ENCODE measurements around the gene SIGLEC11. TPM values are rescaled to one million over a fixed set of nuclear protein-coding genes. Genes with fewer than 3 reads are reported as not detected.
"Not testable (repeated sequence)": the region's sequence is repeated elsewhere in the genome, so short reads cannot be mapped to it uniquely, and the experiment has no call there.

Gene SIGLEC11
- total RNA-seq, 2 donors from 2014 or later: 0.19 to 2.2 TPM

DNA sequence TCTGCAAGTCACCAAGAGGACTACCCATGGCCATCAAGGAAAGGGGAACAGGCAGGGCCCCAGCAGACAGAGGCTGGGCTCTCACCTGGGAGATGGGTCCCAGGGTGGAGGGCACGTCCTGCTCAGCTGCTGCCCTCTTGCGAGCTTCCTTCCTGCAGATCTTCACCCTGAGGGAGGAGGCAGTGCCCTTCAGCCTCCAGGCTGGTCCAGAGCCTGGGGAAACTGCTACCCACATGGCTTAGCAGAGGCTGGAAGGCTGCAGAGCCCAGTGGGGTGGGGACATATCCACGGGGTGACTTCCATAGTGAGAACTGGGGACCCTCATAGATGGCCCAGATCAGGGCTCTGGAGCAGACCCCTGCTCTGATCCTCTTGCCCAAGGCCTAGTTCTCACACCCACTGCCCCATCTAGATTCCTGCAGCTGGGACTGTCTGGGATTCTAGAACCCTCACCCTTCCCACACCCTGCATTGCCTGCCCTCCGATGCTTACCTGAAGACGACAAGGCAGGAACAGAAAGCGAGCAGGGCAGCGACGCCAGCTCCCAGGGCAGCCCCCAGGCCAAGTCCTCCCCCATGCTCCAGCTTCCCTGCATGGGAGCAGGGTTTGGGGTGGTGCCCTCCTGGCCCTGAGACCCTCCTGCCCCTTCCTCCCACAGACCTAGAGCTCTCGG, 9.0 kb downstream of the SIGLEC11 start:
- TF ChIP-seq, protein P1, sequence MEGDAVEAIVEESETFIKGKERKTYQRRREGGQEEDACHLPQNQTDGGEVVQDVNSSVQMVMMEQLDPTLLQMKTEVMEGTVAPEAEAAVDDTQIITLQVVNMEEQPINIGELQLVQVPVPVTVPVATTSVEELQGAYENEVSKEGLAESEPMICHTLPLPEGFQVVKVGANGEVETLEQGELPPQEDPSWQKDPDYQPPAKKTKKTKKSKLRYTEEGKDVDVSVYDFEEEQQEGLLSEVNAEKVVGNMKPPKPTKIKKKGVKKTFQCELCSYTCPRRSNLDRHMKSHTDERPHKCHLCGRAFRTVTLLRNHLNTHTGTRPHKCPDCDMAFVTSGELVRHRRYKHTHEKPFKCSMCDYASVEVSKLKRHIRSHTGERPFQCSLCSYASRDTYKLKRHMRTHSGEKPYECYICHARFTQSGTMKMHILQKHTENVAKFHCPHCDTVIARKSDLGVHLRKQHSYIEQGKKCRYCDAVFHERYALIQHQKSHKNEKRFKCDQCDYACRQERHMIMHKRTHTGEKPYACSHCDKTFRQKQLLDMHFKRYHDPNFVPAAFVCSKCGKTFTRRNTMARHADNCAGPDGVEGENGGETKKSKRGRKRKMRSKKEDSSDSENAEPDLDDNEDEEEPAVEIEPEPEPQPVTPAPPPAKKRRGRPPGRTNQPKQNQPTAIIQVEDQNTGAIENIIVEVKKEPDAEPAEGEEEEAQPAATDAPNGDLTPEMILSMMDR (IDR thresholded peaks at IDR 0.05): no peak
- no peak for DNase-seq (ENCODE audit: low spot score)
- H3K27me3 ChIP-seq: no peaks in the 10 kb centered on the region

GRCh38 chr19:49950956-49951526, 9.9 kb downstream of the SIGLEC11 start:
- no peak for DNase-seq (ENCODE audit: low spot score)
- Histone ChIP-seq H3K36me3 (no peaks in the 10 kb centered on the region), H3K9me3 (no peaks in the 10 kb centered on the region), H3K4me1 (peaks cover 0 to 25% of the 10 kb centered on the region in 2 donors), H3K27me3 (no peaks in the 10 kb centered on the region), H3K27ac (no peak overlapping the region), H3K4me3 (no peak overlapping the region)
- TF ChIP-seq, protein P1 (IDR thresholded peaks at IDR 0.05): no peak

More for the DNA sequence above, 9.0 kb downstream of the SIGLEC11 start:
- Histone ChIP-seq H3K4me3 (no peak overlapping the region), H3K9me3 (no peaks in the 10 kb centered on the region), H3K4me1 (peaks cover 0 to 27% of the 10 kb centered on the region in 2 donors), H3K36me3 (no peaks in the 10 kb centered on the region), H3K27ac (no peak overlapping the region)

DNA sequence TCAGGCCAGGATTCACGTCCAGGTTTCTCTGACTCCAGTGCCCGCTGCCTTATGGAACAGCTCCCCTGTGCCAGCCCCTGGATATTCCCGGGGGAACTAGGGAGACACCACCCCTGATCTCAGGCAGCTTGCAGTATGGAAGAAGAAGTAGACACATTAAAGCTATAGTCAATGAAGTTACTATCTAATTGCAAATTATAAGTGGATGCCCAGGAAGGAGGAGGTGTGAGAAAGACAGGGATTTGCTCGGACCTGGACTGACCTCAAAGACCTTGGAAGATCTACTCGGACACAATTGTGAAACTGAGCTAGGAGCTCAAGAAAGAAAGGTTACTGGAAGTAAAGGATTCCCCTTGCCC, 10.4 kb downstream of the SIGLEC11 start:
- H3K27ac ChIP-seq: no peak overlapping the region
- TF ChIP-seq, protein P1 (IDR thresholded peaks at IDR 0.05): no peak
- no peak for DNase-seq (ENCODE audit: low spot score)

GRCh38 chr19:49949742-49950589, 11.0 kb downstream of the SIGLEC11 start:
- DNase-seq (ENCODE audit: low spot score): no peak
- TF ChIP-seq, protein P1 (IDR thresholded peaks at IDR 0.05): no peak
- Histone ChIP-seq H3K9me3 (no peaks in the 10 kb centered on the region), H3K27ac (no peak overlapping the region), H3K27me3 (no peaks in the 10 kb centered on the region), H3K4me3 (no peak overlapping the region), H3K4me1 (peaks cover 0 to 16% of the 10 kb centered on the region in 2 donors), H3K36me3 (no peaks in the 10 kb centered on the region)

More for the DNA sequence above, 10.4 kb downstream of the SIGLEC11 start:
- Histone ChIP-seq H3K4me3 (no peak overlapping the region), H3K9me3 (no peaks in the 10 kb centered on the region), H3K27me3 (no peaks in the 10 kb centered on the region), H3K36me3 (no peaks in the 10 kb centered on the region), H3K4me1 (peaks cover 0 to 21% of the 10 kb centered on the region in 2 donors)

- no peaks in the 10 kb centered on the region for H3K4me1 ChIP-seq
- TF ChIP-seq, protein P1 (IDR thresholded peaks at IDR 0.05): no peak
- no peaks in the 10 kb centered on the region for H3K36me3 ChIP-seq
- DNase-seq (ENCODE audit: low spot score): no peak
- H3K4me3 ChIP-seq: no peak overlapping the region
- H3K9me3 ChIP-seq: no peaks in the 10 kb centered on the region
- no peak overlapping the region for H3K27ac ChIP-seq
- H3K27me3 ChIP-seq: no peaks in the 10 kb centered on the region
These were observed 14.6 kb downstream of the SIGLEC11 start for GRCh38 chr19:49946415-49946814.

DNA sequence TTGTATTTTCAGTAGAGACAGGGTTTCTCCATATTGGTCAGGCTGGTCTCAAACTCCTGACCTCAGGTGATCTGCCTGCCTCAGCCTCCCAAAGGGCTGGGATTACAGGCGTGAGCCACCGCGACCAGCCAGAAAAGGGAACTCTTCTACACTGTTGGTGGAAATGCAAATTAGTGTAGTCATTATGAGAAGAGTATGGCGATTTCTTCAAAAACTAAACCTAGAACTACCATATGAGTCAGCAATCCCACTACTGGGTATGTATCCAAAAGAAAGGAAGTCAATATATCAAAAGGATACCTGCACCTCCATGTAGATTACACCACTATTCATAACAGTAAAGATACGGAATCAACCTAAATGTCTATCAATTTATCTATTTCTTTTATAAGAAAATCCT, 16.4 kb downstream of the SIGLEC11 start:
- H3K4me1 ChIP-seq; DNase-seq (ENCODE audit: low spot score); H3K27me3 ChIP-seq; H3K4me3 ChIP-seq; H3K9me3 ChIP-seq; H3K27ac ChIP-seq; H3K36me3 ChIP-seq: not testable (repeated sequence)

All from right atrium auricular region (tissue), 2 donors.